Stimulated activated CD4-positive, alpha-beta T cell treated with anti-CD3 and anti-CD28 coated beads, Interleukin-15, amount 100 ng/mL, for 1 hour (primary cell): ENCODE measurements around the gene SPARC.
A peak's percentile ranks its signal among the peaks of the same experiment; 100 is the strongest.

Experiments used
- DNase-seq, 2 donors: peaks; one replicate each; pipeline ENCODE4 v3.0.0-alpha.2; 2020; ENCODE audit warnings: low read depth in 1 of 2, low spot score in 1 of 2

The SPARC gene

DNA sequence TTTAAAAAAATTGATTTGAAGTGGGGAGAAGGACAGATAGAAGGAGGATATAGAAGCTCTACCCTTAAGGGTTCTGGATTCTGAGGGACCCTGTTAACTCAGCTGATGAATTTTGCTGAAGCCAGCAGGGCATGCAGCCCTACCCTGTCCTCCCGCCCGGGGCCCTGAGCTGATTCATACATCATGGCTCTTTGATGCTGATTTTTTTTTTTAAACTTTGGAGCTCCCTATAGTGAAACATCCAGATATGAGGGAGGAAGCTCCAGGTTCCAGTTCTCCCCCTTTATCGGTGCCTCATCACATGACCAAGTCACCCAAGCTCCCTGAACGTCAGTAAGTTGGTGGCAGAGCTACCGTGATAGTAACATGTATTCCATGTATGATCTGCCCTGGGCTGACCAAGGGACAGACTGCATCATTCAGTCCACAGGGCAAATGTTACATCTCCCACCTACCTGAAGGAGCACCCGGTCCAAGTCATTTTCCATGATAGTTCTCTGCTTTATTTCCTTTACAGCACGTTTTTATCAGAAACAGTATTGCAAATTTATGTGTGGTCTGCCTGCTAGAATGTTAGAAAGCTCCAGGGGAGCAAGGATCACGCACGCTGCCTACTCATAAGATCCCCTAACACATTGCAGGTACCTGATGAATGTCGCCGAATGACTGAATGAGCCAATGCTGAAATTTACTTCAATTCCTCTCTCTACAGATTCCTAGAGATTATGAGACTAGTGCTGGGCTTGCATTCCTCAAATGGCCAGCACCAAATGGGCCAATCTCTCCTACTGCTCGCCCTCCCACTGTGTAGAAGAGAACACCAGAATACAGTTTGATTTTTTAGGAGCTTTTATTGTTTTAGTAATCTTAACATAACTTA lies 25.9 kb downstream of the SPARC start:
- no peak for DNase-seq

DNA sequence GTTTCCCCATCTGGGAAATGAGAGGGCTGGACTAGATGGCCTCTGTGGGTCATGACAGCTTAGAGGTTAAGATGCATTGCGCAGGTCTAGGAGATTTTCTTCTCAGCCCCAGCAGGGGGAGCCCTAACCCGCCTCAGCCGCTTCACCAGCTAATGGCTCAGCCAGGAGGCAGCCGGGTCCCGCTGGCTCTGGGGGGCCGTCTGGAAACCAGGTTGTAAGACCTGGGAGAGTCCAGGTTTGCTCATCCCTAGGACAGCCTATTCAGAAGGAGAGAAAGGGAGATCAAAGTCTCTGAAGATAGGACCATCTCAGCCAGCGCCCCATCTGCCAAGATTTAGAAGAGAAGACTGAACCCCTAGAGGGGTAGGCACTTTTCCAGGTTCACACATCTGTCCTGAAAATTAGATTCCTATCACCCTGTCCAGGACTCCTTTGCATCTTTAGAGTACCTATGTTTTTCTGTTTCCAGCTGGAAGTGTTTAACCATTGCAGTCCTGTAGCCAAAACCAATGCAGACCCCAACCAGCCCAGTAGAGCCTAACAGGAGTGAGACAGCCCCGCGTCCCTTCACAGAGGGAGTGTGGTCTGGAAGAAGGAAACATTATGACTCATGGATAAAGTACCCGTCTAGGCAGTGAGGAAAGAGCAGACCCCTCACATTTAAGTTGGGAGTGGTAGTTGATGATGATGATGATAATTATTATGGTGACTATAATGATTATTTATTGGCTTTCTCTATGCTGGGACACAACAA lies 27.5 kb downstream of the SPARC start:
- DNase-seq, result peak; percentile 63 to 71

DNA sequence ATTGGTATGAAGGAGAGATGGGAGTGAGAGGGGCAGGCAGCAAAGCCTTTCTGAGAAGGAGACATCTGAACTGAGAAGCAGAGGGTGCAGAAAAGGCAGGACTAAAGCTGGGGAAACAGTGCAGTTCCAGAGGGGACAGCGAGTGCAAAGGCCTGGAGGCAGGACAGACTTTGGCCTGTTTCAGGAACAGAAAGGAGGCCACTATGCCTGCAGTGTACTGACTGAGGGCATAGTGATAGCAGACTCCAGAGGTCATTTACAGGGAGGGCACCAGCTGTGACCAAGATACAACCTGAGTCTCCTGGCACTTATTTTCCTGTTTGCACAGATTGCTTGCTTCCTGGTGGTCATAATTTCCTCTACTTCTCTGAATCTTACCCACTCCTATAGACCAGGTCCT lies 29.6 kb downstream of the SPARC start:
- no peak for DNase-seq

DNA sequence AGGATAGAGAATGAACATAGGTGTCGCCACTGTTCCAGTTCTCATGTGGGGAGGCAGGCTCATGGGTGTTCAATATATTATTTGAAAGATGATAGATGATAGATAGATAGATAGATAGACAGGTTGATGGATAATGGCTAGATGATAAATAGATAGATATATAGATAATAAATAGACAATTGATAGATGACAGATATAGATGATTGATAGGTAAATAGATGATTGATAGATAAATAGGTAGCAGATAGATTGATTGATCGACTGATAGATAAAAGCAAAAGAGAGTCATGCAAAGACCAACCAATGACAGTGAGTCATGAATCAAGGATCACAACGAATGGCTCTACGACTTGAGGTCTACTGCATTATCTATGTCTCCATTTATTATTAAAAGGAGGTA lies 30.4 kb downstream of the SPARC start:
- DNase-seq, result no peak

DNA sequence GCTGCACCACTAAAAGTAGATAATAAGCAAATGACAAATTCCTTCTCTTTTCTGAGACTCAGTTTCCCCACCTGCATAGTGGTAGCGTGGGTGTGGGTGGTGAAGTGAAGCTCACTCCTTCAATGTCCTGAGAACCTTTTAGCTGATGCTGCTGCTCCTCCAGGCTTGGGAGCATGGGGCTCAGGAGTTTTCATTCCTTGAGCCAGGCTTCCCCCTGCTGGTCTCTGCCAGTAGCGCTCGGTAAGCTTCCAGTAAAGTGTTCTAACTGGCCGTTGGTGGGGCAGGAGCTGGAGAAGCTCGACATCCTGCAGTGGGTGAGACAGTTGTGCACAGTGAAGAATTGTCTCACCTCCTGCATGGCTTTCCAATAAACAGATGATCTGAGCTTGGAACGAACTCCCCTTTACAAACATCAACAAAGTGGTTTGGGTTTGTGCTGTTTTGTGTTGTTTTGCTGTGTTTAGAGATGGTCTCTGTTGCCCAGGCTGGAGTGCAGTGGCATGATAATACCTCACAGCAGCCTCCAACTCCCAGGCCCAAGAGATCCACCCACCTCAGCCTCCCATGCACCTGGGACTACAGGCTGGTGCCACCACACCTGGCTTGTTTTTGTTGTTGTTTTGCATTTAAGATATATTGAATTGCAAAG lies 34.6 kb downstream of the SPARC start:
- peak; percentile 43 to 46 for DNase-seq

DNA sequence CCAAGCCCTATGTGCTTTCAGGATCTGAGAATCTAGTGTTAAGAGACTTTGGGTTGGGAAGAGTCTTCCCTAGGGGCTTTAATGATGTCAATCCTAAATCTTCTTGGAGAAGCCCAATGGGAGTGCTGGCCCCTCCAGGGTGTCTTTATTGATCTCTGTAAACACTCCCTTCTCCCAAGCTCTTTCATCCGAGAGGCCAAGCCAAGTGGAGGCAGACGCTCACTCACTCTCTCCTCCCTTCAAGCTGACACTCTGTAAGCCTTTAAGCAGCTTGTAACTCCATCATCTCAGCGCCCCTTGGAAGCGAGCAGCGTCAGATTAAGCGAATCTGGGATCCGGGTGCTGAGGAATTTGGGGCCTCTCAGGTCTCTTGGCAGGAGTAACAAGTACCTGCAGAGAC lies 37.7 kb downstream of the SPARC start:
- DNase-seq, result no peak

DNA sequence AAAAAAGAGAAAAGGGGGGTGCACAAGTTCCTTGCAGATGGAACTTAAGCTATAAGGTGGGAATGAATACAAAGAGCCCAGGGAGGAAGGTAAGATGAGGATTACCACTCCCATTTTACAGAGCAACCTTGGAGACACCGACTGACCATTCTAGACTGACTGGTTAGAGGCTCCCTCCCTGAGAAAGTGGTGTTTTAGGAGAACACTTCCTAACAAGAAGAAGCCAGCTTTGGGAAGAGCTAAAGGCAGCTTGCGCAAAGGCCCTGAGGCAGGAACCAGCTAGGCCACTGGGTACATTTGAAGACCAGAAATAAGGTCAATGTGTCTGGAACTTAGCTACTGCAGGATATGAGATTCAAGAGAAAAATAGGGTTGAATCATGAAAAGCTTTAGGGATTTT lies 38.6 kb downstream of the SPARC start:
- no peak for DNase-seq

DNA sequence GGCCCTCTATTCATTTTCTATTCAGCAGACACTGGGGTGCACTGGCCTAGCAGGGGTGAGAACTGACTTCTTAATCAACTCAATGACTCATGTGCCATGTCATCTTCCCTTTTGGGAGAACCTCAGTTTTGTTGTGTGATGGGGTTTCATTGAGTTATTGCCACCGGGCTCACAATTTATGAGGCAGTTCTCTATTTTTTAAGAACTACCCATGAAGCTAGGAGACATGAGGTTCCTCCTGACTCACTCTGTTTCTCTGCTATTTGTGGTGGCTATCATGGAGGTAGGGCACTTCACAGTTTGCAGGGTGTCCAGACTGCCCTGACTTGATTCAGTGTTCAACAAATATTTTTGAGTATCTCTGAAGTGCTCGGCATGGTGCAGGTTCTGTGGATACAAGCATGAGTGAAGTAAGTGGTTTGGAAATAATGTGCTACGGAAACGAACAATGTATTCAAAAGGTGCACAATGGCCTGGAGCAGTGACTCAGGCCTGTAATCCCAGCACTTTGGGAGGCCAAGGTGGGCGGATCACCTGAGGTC lies 39.3 kb downstream of the SPARC start:
- no peak for DNase-seq

DNA sequence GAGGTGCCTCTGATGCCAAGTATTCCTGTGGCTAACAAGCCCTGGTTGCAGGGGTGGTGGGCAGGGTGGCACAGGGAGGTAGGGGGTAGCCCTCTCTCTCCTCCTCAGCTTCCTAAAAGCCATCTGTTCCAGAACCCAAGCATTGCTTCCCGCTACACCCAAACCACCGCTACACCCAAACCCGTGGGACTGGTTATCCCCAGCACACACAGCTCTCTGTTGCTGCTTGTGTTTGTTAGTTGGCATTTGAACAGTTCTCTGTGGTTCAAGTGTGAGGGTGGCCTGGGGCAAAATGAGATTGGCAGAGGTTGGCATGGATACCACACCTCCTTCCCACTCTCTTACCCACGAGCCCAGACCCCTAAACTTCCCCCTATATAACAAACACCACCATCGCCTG lies 40.4 kb downstream of the SPARC start:
- no peak for DNase-seq

DNA sequence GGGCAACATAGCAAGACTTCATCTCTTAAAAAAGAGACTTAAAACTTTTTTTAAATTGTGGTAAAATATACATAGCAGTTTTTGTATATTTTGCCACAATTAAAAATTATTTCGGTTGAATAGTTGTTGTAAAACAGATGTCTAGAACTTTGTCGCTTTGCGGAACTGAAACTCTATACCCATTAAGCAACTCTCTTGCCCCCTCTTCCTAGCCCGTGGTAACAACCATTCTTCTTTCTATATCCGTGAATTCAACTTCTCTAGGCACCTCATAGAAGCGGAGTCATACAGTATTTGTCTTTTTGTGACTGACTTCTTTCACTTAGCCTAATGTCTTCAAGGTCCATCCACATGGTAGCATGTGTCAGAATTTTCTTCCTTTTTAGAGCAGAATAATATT lies 43.3 kb downstream of the SPARC start:
- DNase-seq, result no peak

DNA sequence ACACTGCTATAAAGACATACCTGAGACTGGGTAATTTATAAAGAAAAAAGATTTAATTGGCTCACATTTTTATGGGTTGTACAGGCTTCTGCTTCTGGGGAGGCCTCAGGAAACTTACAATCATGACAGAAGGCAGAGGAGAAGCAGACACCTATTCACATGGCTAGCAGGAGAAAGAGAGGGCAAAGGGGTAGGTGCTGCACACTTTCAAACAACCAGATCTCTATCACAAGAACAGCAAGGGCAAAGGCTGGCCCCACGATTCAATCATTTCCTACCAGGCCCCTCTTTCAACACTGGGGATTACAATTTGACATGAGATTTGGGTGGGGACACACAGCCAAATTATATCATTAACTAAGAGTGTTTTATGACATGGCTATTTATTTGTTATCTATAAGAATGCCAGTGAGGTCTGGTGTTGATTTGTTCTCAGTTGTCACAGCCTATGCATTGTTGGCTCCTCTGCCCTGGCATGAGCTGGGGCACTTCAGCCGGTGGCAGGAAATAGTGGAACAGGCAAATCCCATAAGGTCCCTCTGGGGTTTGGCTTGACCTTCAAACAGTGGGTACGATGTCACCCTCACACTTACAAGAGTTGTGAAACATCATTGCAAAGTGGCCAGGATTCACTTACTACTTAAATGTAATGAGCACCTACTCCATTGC lies 44.1 kb downstream of the SPARC start:
- DNase-seq, result no peak

DNA sequence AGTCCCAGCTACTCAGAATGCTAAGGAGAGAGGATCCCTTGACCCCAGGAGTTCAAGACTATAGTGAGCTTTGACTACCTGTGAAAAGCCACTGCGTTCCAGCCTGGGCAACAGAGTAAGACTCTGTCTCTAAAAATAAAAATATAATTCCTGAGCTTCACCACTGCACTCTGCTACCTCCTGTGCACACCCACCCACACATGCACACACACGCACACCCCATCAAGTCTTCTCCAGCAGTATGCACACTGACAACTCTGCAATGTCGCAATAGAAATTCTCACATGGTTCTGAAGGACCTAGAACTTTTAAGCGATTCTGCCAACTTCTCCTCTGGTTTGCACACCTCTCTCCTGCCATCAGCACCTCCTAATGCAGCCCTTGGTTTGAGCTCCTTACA lies 48.1 kb downstream of the SPARC start:
- DNase-seq, result no peak

DNA sequence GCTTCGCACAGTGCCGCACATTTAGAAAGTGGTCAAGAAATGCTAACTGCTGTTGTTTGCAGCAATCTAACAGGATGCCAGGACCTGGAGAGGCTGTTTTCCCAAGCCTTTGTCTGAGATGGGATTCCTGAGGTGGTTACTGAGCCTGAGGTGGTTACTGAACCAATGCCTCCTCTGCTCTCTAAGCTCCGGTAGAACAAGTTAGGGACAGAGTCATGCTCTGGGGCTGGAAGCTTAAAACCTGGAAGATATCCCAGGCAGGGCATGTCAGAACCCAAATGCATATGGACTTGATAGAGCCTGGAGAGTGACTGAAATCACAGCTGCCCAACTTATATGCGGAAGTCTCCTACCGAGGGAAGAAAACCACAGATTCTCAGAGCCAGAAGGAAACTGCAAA lies 49.0 kb downstream of the SPARC start:
- DNase-seq, result no peak

DNA sequence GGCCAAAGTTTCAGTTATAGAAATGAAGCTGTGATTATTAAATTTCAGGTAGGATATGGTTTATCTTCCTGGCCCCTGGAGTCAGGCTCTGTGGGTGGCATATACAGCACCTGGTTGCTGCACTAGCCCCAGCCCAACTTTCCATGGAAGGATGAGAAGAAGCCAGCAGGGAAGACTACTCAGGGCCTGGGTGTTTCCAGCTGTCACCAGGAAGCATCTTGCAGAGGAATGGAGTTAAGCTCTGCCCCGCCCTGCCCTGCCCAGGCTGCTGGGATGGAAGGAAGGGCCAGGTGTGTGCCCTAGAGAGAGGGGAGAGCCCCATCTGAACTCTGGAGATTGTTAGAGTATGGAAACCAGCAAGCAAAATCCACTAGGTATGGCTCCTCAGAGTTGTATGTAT lies 52.8 kb downstream of the SPARC start:
- no peak for DNase-seq

DNA sequence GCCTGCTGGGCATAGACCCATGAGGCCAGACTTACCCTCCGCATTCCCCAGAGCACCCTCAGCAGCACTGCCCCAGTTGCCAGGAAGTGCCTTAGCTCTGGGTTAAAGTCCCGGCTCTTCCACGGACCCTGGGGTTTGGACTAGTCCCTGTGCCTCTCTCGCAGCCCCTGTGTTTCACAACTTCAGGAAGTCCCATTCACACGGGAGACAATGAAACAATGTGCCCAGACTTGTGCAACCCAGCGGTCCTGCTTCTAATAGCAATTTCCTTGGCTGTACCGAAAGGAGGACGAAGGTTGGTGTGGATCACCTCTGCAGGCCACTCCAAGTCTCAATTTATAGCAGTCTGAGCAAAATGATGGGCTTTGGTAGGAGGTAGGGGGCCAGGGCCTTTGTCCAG lies 53.8 kb downstream of the SPARC start:
- no peak for DNase-seq

DNA sequence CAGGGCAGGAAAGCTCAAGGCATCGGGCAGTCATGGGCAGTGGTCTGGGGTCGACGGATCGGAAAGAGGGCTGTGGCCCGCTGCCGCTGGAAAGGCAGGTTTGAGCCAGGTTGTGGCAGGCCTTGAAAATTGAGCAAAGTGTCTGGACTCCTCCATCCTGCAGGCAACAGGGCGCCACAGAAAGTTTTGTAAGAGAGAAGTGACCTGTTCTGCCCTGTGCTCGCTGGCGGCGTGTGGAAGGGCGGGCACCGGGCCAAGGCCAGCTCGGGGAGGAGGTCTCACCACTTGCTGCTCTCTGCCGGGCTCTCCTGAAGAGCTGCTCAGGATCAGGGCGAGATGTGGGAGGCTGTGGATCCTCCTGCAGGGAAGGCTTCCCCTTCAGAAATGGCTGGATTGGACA lies 54.2 kb downstream of the SPARC start:
- no peak for DNase-seq

DNA sequence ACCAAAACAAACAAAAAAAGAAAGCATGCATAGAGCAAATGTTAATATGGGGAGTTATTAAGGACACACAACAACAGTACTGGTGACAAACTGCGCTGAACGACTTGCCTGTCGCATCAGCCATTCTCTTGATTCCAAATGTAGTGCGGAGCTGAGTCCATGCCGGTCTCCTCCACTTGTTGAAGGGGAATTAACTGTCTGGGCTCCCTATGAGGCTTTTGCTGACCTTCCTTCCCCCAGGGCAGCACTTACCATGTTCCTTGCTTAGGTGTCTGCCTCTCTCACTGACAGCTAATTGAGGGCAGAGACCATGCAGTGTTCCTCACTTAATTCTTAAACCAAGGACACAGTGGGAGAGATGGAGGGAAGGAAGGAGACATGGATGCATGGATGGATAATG lies 54.8 kb downstream of the SPARC start:
- DNase-seq, result no peak

DNA sequence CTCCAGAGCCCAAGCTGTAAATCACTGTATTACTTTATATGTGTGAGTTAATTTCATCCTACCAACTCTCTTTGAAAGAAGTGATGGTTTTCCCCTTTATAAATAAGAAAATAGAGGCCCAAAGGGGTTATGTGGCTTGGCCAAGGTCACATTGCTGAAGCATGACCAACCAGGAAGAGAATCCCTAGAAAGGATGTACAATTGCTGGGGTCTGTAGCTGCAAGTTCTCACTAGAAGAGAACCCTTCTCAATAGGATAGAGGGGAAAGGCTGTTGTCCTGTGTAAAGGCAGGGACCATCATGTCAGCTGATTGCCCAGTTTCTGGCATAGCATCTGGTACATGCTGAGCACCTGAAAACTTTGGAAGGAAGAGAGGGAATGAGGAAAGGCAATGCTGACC lies 56.6 kb downstream of the SPARC start:
- DNase-seq, result no peak

DNA sequence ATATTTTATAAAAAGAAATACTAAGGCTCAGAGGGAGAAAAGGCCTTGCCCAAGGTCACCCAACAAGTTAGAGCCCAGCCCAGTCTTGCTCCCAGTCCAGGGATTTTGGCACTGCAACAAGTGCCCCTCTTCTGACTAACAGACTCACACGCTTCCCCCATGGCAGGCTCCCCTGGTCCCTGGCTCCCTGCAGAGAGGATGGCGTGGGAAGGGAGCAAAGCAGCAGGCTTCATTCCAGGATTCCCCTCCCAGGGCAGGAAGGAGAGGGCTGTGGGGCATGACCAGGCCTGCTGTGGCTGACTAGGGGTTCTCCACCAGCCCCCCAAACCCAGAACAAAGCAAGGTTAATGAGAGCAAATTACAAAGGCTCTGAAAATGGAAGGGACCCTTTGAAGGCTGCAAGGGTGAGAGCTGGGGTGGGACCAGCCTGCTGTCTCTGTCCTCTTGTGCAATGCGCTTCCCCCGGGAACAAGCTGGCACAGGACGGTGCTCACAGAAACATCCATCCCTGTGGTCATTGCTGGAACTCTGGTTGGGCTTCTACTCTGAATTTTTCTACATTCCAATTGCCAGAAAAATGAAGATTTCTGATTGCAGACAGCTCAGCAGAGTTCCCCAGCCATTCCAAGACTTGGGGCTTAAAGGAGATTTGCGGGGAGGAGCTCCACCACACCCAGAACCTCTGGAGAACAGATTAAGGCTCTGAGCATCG lies 58.4 kb downstream of the SPARC start:
- no peak for DNase-seq

DNA sequence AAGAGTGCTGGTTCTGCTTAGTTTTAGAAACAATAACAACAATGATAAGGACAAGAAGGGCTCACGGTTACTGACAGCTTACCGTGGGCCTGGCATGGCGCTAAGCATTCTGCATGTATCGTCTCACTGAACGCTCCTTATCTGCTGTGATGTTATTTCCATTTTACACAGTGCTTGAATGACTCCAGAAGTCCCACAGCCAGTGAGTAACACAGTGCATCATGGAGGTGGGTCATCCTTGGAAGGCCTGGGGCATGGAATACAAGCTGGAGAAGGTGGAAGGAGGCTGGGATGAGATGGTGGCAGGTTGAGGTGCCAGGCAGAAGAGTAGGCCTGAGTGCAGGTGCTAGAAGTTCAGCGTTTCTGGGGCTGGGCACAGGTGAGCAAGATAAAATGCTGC lies 59.1 kb downstream of the SPARC start:
- no peak for DNase-seq

DNA sequence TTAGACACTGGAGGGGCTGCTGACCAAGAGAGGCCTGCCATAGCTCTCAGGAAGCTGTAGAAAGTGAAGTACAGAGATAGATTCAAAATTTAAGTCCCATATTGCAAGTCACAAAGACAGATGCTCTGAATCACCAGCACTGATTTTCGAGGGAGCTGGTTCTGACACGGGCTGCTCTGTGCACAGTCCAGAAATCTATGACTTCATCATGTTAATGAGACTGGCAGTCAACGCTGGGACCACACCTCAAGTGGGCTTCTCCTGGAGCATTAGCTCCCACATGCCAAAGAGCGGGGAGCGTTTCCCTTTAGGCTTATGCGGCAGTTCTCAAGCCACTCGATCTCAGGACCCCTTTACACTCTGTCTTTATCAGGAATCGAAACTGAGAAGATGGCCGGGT lies 61.4 kb downstream of the SPARC start:
- DNase-seq, result no peak
